Esophagus squamous epithelium (tissue), 4 donors: Measurements from ENCODE around the gene ADTRP.

Experiments
- CTCF ChIP-seq, 6 experiments: fragments of 450-650 bp in 4 of 6; fragments of 200-600 bp in 2 of 6; sonication (generic) in 2 of 6; IDR thresholded peaks; one replicate each; pipeline ENCODE4 v1.5.1; 2016 to 2019; ENCODE audit warnings: antibody characterized with exemption in 6 of 6, mild to moderate bottlenecking in 4 of 6, moderate library complexity in 4 of 6
- POLR2A ChIP-seq, 4 donors: fragments of 450-650 bp; IDR thresholded peaks; one replicate each; pipeline ENCODE4 v1.6.1; 2017; ENCODE audit warnings: antibody characterized with exemption in 4 of 4, mild to moderate bottlenecking in 4 of 4, moderate library complexity in 3 of 4

GRCh38 chr6:11672256-11672655, 106.3 kb downstream of the ADTRP start:
- TF ChIP-seq CTCF (IDR thresholded peaks at IDR 0.05): no peak
- no peak for TF ChIP-seq POLR2A (IDR thresholded peaks at IDR 0.05)
